Measurements from ENCODE around the gene WDR33.

WDR33 gene

DNA sequence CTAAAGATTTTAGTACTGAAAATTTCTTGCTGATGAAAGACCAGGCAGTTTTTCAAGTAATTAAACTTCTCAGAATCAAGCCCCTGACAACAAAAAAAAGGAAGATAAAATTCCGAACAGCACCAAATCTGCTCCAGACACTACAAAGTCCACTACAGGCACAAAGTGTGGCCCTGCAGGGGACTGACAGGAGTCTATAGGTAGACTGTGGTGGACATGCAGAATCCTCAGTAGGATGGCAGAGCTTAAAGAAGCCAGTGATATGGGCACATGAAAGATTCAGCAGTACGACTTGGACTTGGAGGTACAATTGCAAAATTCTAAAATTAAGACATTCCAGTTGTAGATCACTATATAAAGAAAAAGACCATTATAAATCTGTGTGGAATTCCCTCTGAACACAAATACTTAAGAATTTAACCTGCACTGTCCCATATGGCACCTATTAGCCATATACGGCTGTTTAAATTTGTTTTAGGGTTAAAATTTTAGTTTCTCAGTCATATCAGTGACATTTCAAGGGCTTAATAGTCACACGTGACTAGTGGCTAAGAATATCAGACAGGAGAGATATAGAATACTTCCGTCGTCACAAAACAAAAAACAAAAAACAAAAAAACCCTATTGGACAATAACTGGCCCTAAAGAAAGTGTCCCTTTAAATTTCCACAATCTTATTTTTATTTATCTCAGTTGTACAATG, 77.7 kb downstream of the WDR33 start:
- no peaks in the 10 kb centered on the region for H3K9me3 Mint-ChIP-seq
- peaks cover 1% of the 10 kb centered on the region for H3K4me1 Mint-ChIP-seq (ENCODE audit: low read depth)
- H3K27me3 Mint-ChIP-seq (ENCODE audit: low read depth) = no peaks in the 10 kb centered on the region
- peaks cover 4% of the 10 kb centered on the region for H3K36me3 Mint-ChIP-seq (ENCODE audit: low read depth)
- no peak overlapping the region for H3K4me3 Mint-ChIP-seq
- no peak overlapping the region for H3K27ac Mint-ChIP-seq

DNA sequence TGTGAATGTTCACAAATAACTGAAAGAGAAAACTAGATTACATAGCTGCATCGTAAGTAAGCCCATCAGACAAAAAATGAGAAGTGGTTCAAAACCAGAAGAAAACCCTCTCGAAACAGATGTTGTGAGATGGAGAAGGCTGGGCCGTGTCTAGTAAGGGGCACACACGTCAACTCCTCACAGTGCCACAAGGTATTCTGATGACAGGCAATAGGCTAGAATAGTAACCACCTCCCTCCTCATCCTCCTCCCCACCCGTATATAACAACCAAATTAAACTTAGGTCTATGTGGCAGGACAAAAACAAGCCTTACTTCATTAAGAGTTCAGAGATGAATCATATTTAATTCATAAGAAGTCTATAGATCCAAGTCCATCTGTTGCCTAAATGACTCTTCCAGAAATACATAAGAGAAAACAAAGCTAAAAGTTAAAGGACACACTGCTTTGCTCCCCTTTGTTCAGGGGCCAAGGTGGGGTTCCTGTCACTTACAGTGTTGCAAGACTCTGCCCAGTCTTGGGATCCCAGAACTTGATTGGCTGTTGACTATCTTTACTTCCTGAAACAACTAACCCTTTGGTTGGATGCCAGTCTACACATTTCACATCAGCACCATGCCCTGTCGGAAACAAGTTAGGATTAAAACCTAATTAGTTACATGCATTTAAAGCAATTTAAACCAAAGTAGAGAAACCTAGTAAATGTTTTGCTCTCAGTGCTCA, 84.7 kb downstream of the WDR33 start:
- no peaks in the 10 kb centered on the region for H3K9me3 Mint-ChIP-seq
- no peak overlapping the region for H3K4me3 Mint-ChIP-seq
- no peaks in the 10 kb centered on the region for H3K4me1 Mint-ChIP-seq (ENCODE audit: low read depth)
- H3K27ac Mint-ChIP-seq = no peak overlapping the region
- H3K36me3 Mint-ChIP-seq (ENCODE audit: low read depth) = peaks cover 28% of the 10 kb centered on the region
- no peaks in the 10 kb centered on the region for H3K27me3 Mint-ChIP-seq (ENCODE audit: low read depth)

DNA sequence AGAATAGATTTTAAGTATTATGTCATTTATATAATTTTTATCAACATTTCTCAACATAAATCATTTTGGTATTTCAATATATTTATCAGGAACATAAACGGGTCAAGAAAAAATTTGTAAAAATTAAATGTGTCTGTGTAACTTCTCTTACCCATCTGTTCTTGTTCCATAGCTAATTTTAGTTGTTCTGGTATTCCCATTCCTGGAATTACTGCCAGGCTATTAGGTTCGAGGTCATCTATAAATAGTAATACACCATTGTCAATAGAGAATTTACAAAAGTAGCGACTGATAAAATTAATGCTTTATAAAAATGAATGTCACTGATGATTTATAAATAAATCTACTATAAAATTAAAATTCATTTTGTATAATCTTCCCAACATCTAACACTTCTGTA, 88.2 kb downstream of the WDR33 start:
- Mint-ChIP-seq H3K27me3 (ENCODE audit: low read depth) (no peaks in the 10 kb centered on the region), H3K4me3 (no peak overlapping the region), H3K4me1 (ENCODE audit: low read depth) (no peaks in the 10 kb centered on the region), H3K36me3 (ENCODE audit: low read depth) (peaks cover 45% of the 10 kb centered on the region), H3K27ac (no peak overlapping the region), H3K9me3 (no peaks in the 10 kb centered on the region)

DNA sequence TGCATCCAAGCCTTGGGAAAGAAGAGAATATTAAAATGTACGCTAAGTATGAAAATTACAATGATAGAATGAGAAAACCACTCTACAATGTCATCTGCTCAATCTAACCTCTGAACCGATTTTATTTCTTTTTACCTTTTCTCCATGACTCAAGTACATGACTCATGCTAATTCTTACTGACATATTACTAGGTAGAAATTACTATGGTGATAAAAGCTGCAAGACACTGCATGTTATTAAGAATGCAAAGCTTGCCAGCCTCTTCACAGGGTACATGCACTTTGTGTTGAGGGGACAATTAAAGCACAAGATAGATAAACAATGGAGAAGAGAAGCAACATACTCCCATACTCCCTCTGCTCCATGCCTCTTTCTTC, 89.0 kb downstream of the WDR33 start:
- H3K27ac Mint-ChIP-seq = no peak overlapping the region
- H3K27me3 Mint-ChIP-seq (ENCODE audit: low read depth) = no peaks in the 10 kb centered on the region
- H3K36me3 Mint-ChIP-seq (ENCODE audit: low read depth) = peaks cover 45% of the 10 kb centered on the region
- no peaks in the 10 kb centered on the region for H3K9me3 Mint-ChIP-seq
- no peak overlapping the region for H3K4me3 Mint-ChIP-seq
- no peaks in the 10 kb centered on the region for H3K4me1 Mint-ChIP-seq (ENCODE audit: low read depth)

DNA sequence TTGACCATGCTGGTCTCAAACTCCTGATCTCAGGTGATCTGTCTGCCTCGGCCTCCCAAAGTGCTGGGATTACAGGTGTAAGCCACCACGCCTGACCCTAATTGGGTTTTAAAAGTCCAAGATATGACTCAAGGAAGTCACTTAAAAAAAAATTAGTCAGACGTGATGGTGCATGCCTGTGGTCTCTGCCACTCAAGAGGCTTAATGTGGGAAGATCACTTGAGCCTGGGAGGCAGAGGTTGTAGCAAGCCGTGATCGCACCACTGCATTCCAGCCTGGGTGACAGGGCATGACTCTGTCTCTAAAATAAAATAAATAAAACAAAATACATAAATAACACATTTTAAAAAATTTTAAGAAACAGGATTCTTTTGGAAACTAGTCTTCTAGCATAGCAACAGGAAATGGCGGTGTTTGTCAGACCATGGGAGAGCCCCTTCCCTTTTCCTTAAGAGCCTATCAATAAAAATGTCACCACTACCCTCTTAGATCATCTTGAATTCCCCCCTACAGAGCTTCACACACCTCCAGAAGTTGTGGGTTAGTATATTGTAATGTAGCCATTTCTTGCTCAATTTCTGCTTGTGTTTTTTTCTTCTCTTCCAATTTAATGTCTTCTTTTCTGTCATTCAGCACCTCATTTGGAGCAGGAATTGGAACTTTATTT, 89.5 kb downstream of the WDR33 start:
- no peaks in the 10 kb centered on the region for H3K27me3 Mint-ChIP-seq (ENCODE audit: low read depth)
- H3K4me3 Mint-ChIP-seq = no peak overlapping the region
- no peak overlapping the region for H3K27ac Mint-ChIP-seq
- peaks cover 41% of the 10 kb centered on the region for H3K36me3 Mint-ChIP-seq (ENCODE audit: low read depth)
- no peaks in the 10 kb centered on the region for H3K9me3 Mint-ChIP-seq
- no peaks in the 10 kb centered on the region for H3K4me1 Mint-ChIP-seq (ENCODE audit: low read depth)

DNA sequence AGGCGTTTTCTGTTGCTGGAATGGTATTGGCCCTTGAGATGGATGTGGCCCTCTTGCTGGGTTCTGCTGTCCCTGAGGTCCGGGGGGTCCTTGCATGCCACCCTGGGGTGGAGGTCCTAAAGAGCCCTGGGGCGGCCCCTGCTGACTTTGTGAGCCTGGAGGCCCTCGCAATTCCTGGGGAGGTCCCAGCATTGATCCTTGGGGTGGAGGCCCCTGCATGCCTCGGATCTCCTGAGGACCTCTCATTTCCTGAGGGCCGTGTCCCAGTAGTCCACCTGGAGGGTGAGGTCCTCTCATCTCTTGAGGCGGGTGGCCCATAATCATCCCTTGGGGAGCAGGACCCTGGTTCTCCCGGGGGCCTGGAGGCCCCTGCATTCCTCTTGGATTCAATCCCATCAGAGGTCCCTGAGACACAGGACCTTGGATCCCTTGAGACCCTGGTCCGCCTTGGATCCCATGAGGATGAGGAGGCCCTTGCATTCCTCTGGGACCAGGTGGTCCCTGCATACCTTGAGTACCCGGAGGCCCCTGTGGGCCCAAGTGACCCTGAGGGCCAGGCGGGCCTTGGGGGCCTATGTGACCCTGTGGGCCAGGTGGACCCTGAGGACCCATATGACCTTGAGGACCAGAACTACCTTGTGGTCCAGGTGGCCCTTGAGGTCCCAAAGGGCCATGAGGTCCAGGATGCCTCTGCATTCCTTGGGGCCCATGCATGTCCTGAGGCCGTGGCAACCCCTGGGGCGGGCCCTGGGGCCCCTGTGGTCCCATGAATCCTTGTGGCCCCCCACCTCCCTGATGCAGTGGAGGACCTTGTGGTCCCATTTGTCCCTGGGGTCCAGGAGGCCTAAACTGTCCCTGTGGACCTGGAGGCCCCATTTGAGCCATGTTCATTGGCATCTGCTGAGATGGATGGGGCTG, 91.4 kb downstream of the WDR33 start:
- H3K27me3 Mint-ChIP-seq (ENCODE audit: low read depth) = no peaks in the 10 kb centered on the region
- no peak overlapping the region for H3K4me3 Mint-ChIP-seq
- no peak overlapping the region for H3K27ac Mint-ChIP-seq
- no peaks in the 10 kb centered on the region for H3K4me1 Mint-ChIP-seq (ENCODE audit: low read depth)
- H3K9me3 Mint-ChIP-seq = no peaks in the 10 kb centered on the region
- peaks cover 38% of the 10 kb centered on the region for H3K36me3 Mint-ChIP-seq (ENCODE audit: low read depth)

DNA sequence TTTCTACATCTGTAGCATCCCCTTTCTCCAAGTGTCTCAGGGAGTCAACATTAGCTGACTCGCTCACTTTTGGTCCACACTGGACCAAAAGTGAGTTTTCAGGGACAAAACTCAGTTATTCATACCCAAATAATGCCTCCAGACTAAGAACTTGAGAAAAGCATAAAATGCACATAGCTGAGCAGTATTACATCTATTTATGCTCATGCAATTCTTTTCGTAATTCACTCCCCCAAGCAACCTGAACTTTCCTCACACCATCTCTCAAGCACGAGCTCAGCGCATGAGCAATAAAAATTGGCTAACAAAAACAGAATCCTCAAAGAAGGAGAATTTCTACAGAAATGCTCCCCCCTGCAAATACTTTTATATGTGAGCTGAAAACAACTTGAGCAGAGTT, 92.7 kb downstream of the WDR33 start:
- peaks cover 32% of the 10 kb centered on the region for H3K36me3 Mint-ChIP-seq (ENCODE audit: low read depth)
- no peaks in the 10 kb centered on the region for H3K27me3 Mint-ChIP-seq (ENCODE audit: low read depth)
- H3K9me3 Mint-ChIP-seq = no peaks in the 10 kb centered on the region

DNA sequence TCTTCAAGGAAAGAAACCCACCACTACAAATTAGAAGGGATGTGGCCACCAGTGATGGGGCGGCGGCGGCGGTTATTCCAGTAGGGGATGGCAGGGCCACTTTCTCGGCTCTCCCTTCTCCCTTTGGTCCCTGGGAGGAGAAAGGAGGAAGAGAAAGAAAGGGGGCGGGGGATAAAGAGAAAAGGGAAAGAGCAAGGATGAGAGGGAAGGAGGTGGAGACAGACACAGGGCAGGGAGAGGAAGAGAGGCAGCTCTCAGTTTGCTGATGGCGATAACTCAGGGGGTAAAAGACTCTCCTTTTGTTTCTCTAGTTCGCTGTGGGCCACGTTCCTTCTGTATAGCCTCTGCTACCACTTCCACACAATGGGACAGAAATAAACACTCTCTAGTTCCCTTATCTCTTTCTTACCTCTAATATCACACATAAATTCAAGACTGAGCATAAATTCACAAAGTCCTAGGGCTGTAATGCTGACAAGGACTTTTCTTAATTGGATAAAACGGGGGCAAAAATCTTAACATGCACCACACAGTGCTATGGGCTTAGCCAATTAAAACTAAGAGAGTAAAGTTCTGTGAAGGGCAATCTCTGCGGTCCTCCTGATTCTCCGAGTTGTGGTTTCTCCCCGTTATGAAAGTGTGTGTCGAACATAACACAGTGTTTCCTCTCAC, 95.1 kb downstream of the WDR33 start:
- no peaks in the 10 kb centered on the region for H3K27me3 Mint-ChIP-seq (ENCODE audit: low read depth)
- H3K27ac Mint-ChIP-seq = no peak overlapping the region
- H3K36me3 Mint-ChIP-seq (ENCODE audit: low read depth) = peaks cover 24% of the 10 kb centered on the region
- no peak overlapping the region for H3K4me3 Mint-ChIP-seq
- H3K4me1 Mint-ChIP-seq (ENCODE audit: low read depth) = no peaks in the 10 kb centered on the region
- no peaks in the 10 kb centered on the region for H3K9me3 Mint-ChIP-seq

More for the DNA sequence above, 92.7 kb downstream of the WDR33 start:
- no peaks in the 10 kb centered on the region for H3K4me1 Mint-ChIP-seq (ENCODE audit: low read depth)
- H3K4me3 Mint-ChIP-seq = no peak overlapping the region
- H3K27ac Mint-ChIP-seq = no peak overlapping the region

DNA sequence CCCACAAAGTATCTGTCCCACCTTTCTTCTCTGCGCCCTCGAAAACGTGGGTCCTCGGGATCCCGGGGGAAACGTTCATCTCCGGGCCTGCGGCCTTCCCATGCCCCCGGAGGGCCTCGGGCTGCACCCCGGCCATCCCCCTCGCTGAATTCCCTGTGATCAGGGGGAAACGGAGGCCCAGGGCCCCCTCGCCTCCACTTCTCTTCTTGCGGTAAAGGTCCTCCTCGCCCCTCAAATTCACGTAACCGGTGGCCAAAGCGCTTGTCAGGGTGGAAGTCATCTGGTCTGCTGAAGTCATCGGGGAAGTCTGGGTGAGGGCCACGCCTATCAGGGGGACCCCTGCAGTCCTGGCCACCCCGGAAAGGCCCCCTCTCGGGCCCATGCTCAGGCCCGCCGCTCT, 97.4 kb downstream of the WDR33 start:
- peaks cover 27% of the 10 kb centered on the region for H3K36me3 Mint-ChIP-seq (ENCODE audit: low read depth)
- H3K27ac Mint-ChIP-seq = no peak overlapping the region
- no peaks in the 10 kb centered on the region for H3K4me1 Mint-ChIP-seq (ENCODE audit: low read depth)
- H3K9me3 Mint-ChIP-seq = no peaks in the 10 kb centered on the region
- H3K4me3 Mint-ChIP-seq = no peak overlapping the region
- no peaks in the 10 kb centered on the region for H3K27me3 Mint-ChIP-seq (ENCODE audit: low read depth)

DNA sequence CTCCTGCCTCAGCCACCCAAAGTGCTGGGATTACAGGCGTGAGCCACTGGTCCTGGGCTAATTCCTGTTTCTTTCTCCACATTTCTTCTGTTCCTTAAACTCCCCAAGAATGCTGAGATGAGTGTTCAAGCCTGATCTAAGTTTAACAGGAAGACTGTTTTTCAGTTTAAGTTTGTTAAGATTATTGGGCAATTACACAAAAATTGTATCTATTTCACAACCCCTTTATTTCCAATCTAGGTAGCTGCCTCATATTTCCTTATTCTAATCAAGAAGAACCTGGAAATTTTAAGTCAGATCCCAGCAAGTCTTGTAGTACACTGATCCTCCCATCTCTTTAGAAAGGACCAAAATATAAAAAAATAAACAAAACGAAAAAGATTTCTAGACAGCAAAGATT, 98.0 kb downstream of the WDR33 start:
- Mint-ChIP-seq H3K9me3 (no peaks in the 10 kb centered on the region), H3K27me3 (ENCODE audit: low read depth) (no peaks in the 10 kb centered on the region), H3K4me1 (ENCODE audit: low read depth) (no peaks in the 10 kb centered on the region), H3K36me3 (ENCODE audit: low read depth) (peaks cover 26% of the 10 kb centered on the region), H3K4me3 (no peak overlapping the region), H3K27ac (no peak overlapping the region)

DNA sequence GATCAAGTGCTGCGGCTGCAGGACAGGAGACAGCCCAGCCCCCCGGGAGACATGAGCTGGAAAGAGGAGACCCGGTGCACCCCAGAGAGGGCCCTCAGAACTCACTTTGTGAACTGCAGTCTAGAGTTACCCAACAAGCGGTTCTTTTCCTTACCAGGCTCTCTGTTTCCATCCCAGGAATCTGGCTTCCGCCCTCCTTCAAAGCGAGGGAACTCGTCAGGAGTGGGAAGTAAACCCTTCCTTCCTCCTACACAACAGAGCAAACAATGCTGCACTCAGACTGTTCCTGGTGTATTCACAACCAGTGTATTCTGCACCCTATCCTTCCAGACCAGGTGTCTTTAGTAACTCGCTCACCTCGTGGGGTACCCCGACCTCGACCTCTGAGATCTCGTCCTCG, 101.6 kb downstream of the WDR33 start:
- Mint-ChIP-seq H3K9me3 (no peaks in the 10 kb centered on the region), H3K4me1 (ENCODE audit: low read depth) (peaks cover 4% of the 10 kb centered on the region), H3K36me3 (ENCODE audit: low read depth) (peaks cover 37% of the 10 kb centered on the region), H3K4me3 (no peak overlapping the region), H3K27ac (no peak overlapping the region), H3K27me3 (ENCODE audit: low read depth) (no peaks in the 10 kb centered on the region)

DNA sequence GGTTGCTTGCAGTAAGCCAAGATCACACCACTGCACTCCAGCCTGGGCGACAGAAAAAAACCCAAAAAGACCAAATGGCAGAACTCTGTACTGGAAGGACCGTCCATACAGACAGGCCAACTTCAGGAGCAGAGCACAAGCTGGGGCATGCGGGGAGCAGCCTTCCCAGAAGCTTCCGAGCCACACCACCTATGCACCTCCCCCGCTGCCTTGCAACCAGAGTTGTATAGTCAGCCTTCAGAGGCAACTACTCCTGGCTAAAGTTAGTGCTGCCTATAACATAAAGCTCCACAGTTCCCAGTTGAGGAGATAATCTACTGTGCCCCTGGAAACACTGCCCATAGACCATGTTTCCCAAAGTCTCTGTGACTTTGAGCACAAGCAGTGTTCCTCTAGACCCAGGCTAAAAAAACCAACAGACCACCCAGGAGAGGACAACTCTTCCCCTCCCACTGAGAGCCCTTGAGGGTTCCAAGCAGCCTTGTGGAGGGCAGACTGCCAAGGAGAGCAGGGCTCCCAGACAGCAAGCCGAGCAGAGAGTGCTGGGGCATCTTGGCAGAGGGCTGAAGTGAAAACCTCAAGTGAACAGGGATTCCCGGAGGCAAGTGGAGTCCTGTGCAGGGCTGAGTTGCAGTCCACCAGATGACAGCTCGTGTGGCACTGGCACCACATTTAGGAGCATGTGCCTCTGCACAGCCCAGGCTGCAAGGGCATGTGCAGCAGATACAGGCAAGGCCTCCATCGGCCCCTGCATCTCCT, 102.9 kb downstream of the WDR33 start:
- Mint-ChIP-seq H3K4me3 (no peak overlapping the region), H3K36me3 (ENCODE audit: low read depth) (peaks cover 38% of the 10 kb centered on the region), H3K9me3 (no peaks in the 10 kb centered on the region), H3K4me1 (ENCODE audit: low read depth) (peaks cover 7% of the 10 kb centered on the region), H3K27ac (no peak overlapping the region), H3K27me3 (ENCODE audit: low read depth) (no peaks in the 10 kb centered on the region)

DNA sequence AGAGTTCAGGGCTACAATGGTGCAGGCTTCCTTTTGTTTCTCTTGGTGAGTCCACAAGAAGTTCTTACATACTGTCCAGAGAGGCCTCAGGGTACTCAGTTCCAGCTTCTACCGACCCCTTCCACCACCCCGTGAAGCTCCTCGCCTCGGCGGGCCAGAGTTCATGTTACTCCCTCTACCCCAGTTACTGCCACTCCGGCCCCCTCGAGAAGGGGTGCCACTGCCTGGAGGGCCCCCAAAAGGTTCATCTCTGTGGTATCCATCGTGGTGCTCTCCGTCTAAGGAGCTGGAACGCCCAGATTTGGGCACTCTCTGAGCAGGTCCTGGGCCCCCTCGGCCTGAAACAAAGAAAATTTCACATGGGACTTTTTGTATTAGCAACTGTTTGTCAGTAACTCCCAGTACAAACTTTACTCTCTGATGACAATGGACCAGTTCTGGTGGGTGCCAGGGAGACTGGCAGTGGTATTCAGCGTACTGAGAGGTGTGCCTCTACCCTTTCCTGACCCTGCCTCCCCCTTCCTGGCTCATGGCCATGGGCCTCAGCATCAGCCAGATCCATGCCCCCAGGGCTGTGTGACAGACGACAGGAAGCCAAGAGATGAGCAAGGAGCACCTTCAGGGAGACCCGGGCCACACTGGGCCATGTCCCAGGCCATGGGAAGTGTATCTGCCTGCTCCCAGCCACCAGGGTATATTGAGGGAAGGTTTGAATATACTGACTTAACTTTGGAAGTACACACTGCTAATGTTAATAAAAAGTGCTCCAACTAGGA, 104.6 kb downstream of the WDR33 start:
- H3K27ac Mint-ChIP-seq = no peak overlapping the region
- H3K4me1 Mint-ChIP-seq (ENCODE audit: low read depth) = peaks cover 15% of the 10 kb centered on the region
- no peaks in the 10 kb centered on the region for H3K27me3 Mint-ChIP-seq (ENCODE audit: low read depth)

More for the DNA sequence above, 104.6 kb downstream of the WDR33 start:
- Mint-ChIP-seq H3K4me3 (no peak overlapping the region), H3K36me3 (ENCODE audit: low read depth) (peaks cover 41% of the 10 kb centered on the region), H3K9me3 (no peaks in the 10 kb centered on the region)

All from T-helper 1 cell treated with Interleukin-12 subunit alpha and Interleukin-12 subunit beta and Interleukin-4 antibody, amounts not matched to agents 30 μg/mL and 1 μg/mL, for 36 hours (primary cell).